SK-N-SH treated with all-trans-retinoic acid at 6 μM for 48 hours (cell line): ENCODE data around the gene NUDT2.
A peak's percentile ranks its signal among the peaks of the same experiment; 100 is the strongest.

Experiments used
- ATAC-seq: fragments of 200-7000 bp; cut with Tn5 transposase; 3 replicates; pipeline ENCODE4 v1.9.1; 2020; ENCODE audit warnings: mild to moderate bottlenecking, moderate library complexity
- ARNTL ChIP-seq: fragments of 450-650 bp; formaldehyde crosslinking; IDR thresholded peaks from 2 replicates; pipeline ENCODE4 v1.5.0; 2020; ENCODE audit warnings: low read depth, mild to moderate bottlenecking, moderate library complexity, borderline replicate concordance
- BACH2 ChIP-seq: fragments of 250-450 bp; sonication (Bioruptor Pico); IDR thresholded peaks from 2 replicates; pipeline ENCODE4 v1.9.0; 2021; ENCODE audit warnings: mild to moderate bottlenecking, borderline replicate concordance
- CREB5 ChIP-seq: fragments of 250-450 bp; sonication (Bioruptor Pico); IDR thresholded peaks from 2 replicates; pipeline ENCODE4 v1.5.1; 2020; ENCODE audit warnings: low read depth, mild to moderate bottlenecking, moderate library complexity
- CSDC2 ChIP-seq: fragments of 250-450 bp; sonication (Bioruptor Pico); IDR thresholded peaks from 2 replicates; pipeline ENCODE4 v1.5.0; 2020; ENCODE audit warnings: mild to moderate bottlenecking, moderate library complexity
- CSRNP3 ChIP-seq: fragments of 250-450 bp; sonication (Bioruptor Pico); IDR thresholded peaks from 2 replicates; pipeline ENCODE4 v1.5.1; 2021; ENCODE audit warnings: mild to moderate bottlenecking, moderate library complexity
- ESRRG ChIP-seq: fragments of 250-450 bp; sonication (Bioruptor Pico); IDR thresholded peaks from 2 replicates; pipeline ENCODE4 v1.6.1; 2021; ENCODE audit warnings: mild to moderate bottlenecking
- GLIS3 ChIP-seq: fragments of 250-450 bp; sonication (Bioruptor Pico); IDR thresholded peaks from 2 replicates; pipeline ENCODE4 v1.5.0; 2020; ENCODE audit warnings: mild to moderate bottlenecking, moderate library complexity
- ISL1 ChIP-seq: fragments of 250-450 bp; sonication (Bioruptor Pico); IDR thresholded peaks from 2 replicates; pipeline ENCODE4 v2.1.2; 2022; ENCODE audit warnings: mild to moderate bottlenecking, moderate library complexity
- OSR1 ChIP-seq: fragments of 250-450 bp; sonication (Bioruptor Pico); IDR thresholded peaks from 2 replicates; pipeline ENCODE4 v1.8.0; 2022; ENCODE audit warnings: moderate library complexity, mild to moderate bottlenecking, inconsistent platforms
- PATZ1 ChIP-seq: fragments of 250-450 bp; sonication (Bioruptor Pico); IDR thresholded peaks from 2 replicates; pipeline ENCODE4 v1.8.0; 2020; ENCODE audit warnings: mild to moderate bottlenecking, moderate library complexity, borderline replicate concordance
- PPARA ChIP-seq: fragments of 250-450 bp; sonication (Bioruptor Pico); IDR thresholded peaks from 2 replicates; pipeline ENCODE4 v1.5.0; 2020; ENCODE audit warnings: mild to moderate bottlenecking, borderline replicate concordance
- RARB ChIP-seq: fragments of 250-450 bp; sonication (Bioruptor Pico); IDR thresholded peaks from 2 replicates; pipeline ENCODE4 v1.8.0; 2021; ENCODE audit warnings: mild to moderate bottlenecking, moderate library complexity
- SNAI2 ChIP-seq: fragments of 250-450 bp; sonication (Bioruptor Pico); IDR thresholded peaks from 2 replicates; pipeline ENCODE4 v1.5.0; 2020; ENCODE audit warnings: mild to moderate bottlenecking, moderate library complexity
- TCF4 ChIP-seq: fragments of 250-450 bp; sonication (Bioruptor Pico); IDR thresholded peaks from 2 replicates; pipeline ENCODE4 v1.8.0; 2021; ENCODE audit warnings: mild to moderate bottlenecking, moderate library complexity, borderline replicate concordance
- TOX ChIP-seq: fragments of 250-450 bp; sonication (Bioruptor Pico); IDR thresholded peaks from 2 replicates; pipeline ENCODE4 v1.8.0; 2021; ENCODE audit warnings: mild to moderate bottlenecking, moderate library complexity, borderline replicate concordance
- TSHZ2 ChIP-seq: fragments of 250-450 bp; sonication (Bioruptor Pico); IDR thresholded peaks from 2 replicates; pipeline ENCODE4 v1.5.0; 2020; ENCODE audit warnings: mild to moderate bottlenecking, moderate library complexity
- ZC3H10 ChIP-seq: fragments of 250-450 bp; sonication (Bioruptor Pico); IDR thresholded peaks from 2 replicates; pipeline ENCODE4 v1.5.1; 2021; ENCODE audit warnings: mild to moderate bottlenecking, moderate library complexity
- ZFP3 ChIP-seq: fragments of 250-450 bp; sonication (Bioruptor Pico); IDR thresholded peaks from 2 replicates; pipeline ENCODE4 v1.5.0; 2020; ENCODE audit warnings: mild to moderate bottlenecking, moderate library complexity
- ZFP30 ChIP-seq: fragments of 450-650 bp; formaldehyde crosslinking; IDR thresholded peaks from 2 replicates; pipeline ENCODE4 v1.5.0; 2022; ENCODE audit warnings: mild to moderate bottlenecking, moderate library complexity
- ZNF565 ChIP-seq: fragments of 450-650 bp; formaldehyde crosslinking; conservative IDR thresholded peaks from 2 replicates; pipeline ENCODE4 v1.5.0; 2020; ENCODE audit warnings: low read depth, mild to moderate bottlenecking, moderate library complexity
- ZNF70 ChIP-seq: fragments of 450-650 bp; formaldehyde crosslinking; IDR thresholded peaks from 2 replicates; pipeline ENCODE4 v1.5.0; 2020; ENCODE audit warnings: mild to moderate bottlenecking, moderate library complexity
- ZNF8 ChIP-seq: fragments of 450-650 bp; formaldehyde crosslinking; IDR thresholded peaks from 2 replicates; pipeline ENCODE4 v1.5.0; 2020; ENCODE audit warnings: mild to moderate bottlenecking, moderate library complexity

NUDT2 gene

GRCh38 chr9:34328500-34328986 lies 826 bp upstream of the NUDT2 start:
- ATAC-seq, result peak; percentile 5; the same call in 2 of the 3 replicates
- TF ChIP-seq TOX (no peak), CSDC2 (CRISPR knock-in tag) (0 out of 2 replicates have a peak, but pooled peaks have one; percentile 20)

GRCh38 chr9:34331196-34331595 lies 1.8 kb downstream of the NUDT2 start:
- no peak for ATAC-seq
- TF ChIP-seq TOX (no peak), CSRNP3 (CRISPR knock-in tag) (no peak), PPARA (CRISPR knock-in tag) (no peak), CREB5 (CRISPR knock-in tag) (no peak), OSR1 (CRISPR knock-in tag) (no peak), ZFP30 (CRISPR knock-in tag) (no peak)

- TF ChIP-seq PATZ1, result no peak
- TF ChIP-seq CSRNP3 (CRISPR knock-in tag), result no peak
- no peak for TF ChIP-seq ZNF8 (CRISPR knock-in tag)
- no peak for TF ChIP-seq BACH2
- no peak for TF ChIP-seq OSR1 (CRISPR knock-in tag)
- no peak for TF ChIP-seq RARB (CRISPR knock-in tag)
- TF ChIP-seq ESRRG (CRISPR knock-in tag), result no peak
- ATAC-seq, result no peak
Observed at GRCh38 chr9:34332076-34332964, 3.0 kb downstream of the NUDT2 start.

GRCh38 chr9:34333836-34334235 lies 4.5 kb downstream of the NUDT2 start:
- ATAC-seq, result no peak

More at GRCh38 chr9:34333836-34334235, 4.5 kb downstream of the NUDT2 start:
- no peak for TF ChIP-seq TSHZ2 (CRISPR knock-in tag)
- TF ChIP-seq PATZ1, result no peak
- no peak for TF ChIP-seq SNAI2 (CRISPR knock-in tag)
- TF ChIP-seq ZC3H10 (CRISPR knock-in tag), result no peak
- no peak for TF ChIP-seq TCF4 (CRISPR knock-in tag)
- no peak for TF ChIP-seq TOX
- TF ChIP-seq ZFP3 (CRISPR knock-in tag), result no peak
- TF ChIP-seq ZNF70 (CRISPR knock-in tag), result no peak
- TF ChIP-seq ZNF565 (CRISPR knock-in tag), result no peak
- no peak for TF ChIP-seq ISL1 (CRISPR knock-in tag)
- no peak for TF ChIP-seq CSRNP3 (CRISPR knock-in tag)
- no peak for TF ChIP-seq ARNTL (CRISPR knock-in tag)
- TF ChIP-seq BACH2, result no peak
- TF ChIP-seq GLIS3, result no peak
- TF ChIP-seq CSDC2 (CRISPR knock-in tag), result no peak
- TF ChIP-seq ZFP30 (CRISPR knock-in tag), result no peak
